Loucy (cell line): ENCODE measurements around the gene FAM168B.

Experiments
- CTCF ChIP-seq: fragments of 200-600 bp; sonication (generic); conservative IDR thresholded peaks from 2 replicates; pipeline ENCODE4 v1.5.1; 2014; ENCODE audit warnings: mild to moderate bottlenecking, antibody characterized with exemption, low read length
- EZH2phosphoT487 ChIP-seq: fragments of 200-600 bp; IDR thresholded peaks from 2 replicates; pipeline ENCODE4 v1.6.1; 2018; ENCODE audit warnings: antibody characterized with exemption, mild to moderate bottlenecking, moderate library complexity, borderline replicate concordance

GRCh38 chr2:131027566-131028528, 65.4 kb downstream of the FAM168B start:
- no peak for TF ChIP-seq CTCF
- TF ChIP-seq EZH2phosphoT487, result no peak
